Suprapubic skin (tissue), 4 donors: ENCODE results near the gene BICD1. TPM values are rescaled to one million over a fixed set of nuclear protein-coding genes. Genes with fewer than 3 reads are reported as not detected.

ENCODE experiments used
- DNase-seq, 2 donors: peaks; one replicate each; pipeline ENCODE4 v3.0.0-alpha.2; 2019; ENCODE audit warnings: low spot score in 2 of 2
- H3K27ac ChIP-seq: fragments of 200-600 bp; sonication (generic); one replicate; pipeline ENCODE4 v1.5.1; 2019
- H3K27me3 ChIP-seq: fragments of 200-600 bp; sonication (generic); one replicate; pipeline ENCODE4 v1.5.1; 2019
- H3K36me3 ChIP-seq: fragments of 200-600 bp; sonication (generic); one replicate; pipeline ENCODE4 v1.5.1; 2019
- H3K4me1 ChIP-seq: fragments of 200-600 bp; sonication (generic); one replicate; pipeline ENCODE4 v1.5.1; 2019
- H3K4me3 ChIP-seq: fragments of 200-600 bp; sonication (generic); one replicate; pipeline ENCODE4 v1.5.1; 2019; ENCODE audit warnings: mild to moderate bottlenecking
- H3K9me3 ChIP-seq: fragments of 200-600 bp; sonication (generic); one replicate; pipeline ENCODE4 v1.5.1; 2019
- EP300 ChIP-seq: sonication (generic); formaldehyde crosslinking; IDR thresholded peaks from one replicate; pipeline ENCODE4 v1.6.1; 2017; ENCODE audit warnings: antibody characterized with exemption
- POLR2A ChIP-seq, 2 donors: fragments of 450-650 bp; IDR thresholded peaks; one replicate each; pipeline ENCODE4 v1.6.1; 2017; ENCODE audit warnings: antibody characterized with exemption in 2 of 2, mild to moderate bottlenecking in 2 of 2, moderate library complexity in 2 of 2
- POLR2AphosphoS5 ChIP-seq, 3 donors: sonication (generic); formaldehyde crosslinking; IDR thresholded peaks; one replicate each; pipeline ENCODE4 v1.6.1; 2017; ENCODE audit warnings: antibody characterized with exemption in 3 of 3
- WGBS: methylation state at CpG from one replicate; pipeline ENCODE4 v1.1.5; 2018; 5-methylcytosine and 5-hydroxymethylcytosine counted together
- total RNA-seq, 4 donors: library from RNA; depleted of rRNA; stranded (reverse); fragments of >200 nt; gene quantifications; one replicate each; pipeline ENCODE4 v1.1.0, GENCODE V29; 2016
- TF ChIP-seq, protein P1 (sequence below), 2 donors: fragments of 200-600 bp in 1 of 2; fragments of 450-650 bp in 1 of 2; sonication (generic) in 1 of 2; IDR thresholded peaks; one replicate each; pipeline ENCODE4 v1.5.1; 2016 to 2019; ENCODE audit warnings: antibody characterized with exemption in 2 of 2, mild to moderate bottlenecking in 1 of 2, moderate library complexity in 1 of 2

The BICD1 gene
- total RNA-seq, 4 donors from 2014 or later, result 1.5 to 5.4 (median 2.5) TPM

DNA sequence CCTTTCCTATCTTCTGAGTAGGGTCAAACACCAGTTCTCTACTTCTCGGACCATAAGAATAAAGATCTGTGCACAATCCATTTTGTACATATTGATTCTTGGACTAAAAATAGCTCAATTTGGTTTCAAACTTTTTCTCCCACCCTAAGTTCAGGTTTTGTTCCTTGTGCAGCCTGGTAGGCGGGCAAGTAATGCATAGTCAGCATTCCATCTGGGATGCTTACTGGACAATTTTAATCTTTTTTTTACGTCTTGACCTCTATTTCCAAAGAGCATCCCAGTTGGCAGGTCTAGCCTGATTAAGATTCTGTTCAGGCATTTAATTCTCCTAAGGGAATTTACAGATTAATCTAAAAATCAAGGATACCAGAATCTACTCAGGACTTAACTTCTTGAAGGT is 126.9 kb downstream of the BICD1 start:
- WGBS, result 83% methylated on average over 3 of the region's 3 CpGs
- DNase-seq, result no peak
- no peaks in the 10 kb centered on the region for H3K27me3 ChIP-seq
- H3K4me1 ChIP-seq, result no peaks in the 10 kb centered on the region
- peaks cover 6% of the 10 kb centered on the region for H3K9me3 ChIP-seq
- no peak for TF ChIP-seq POLR2A (IDR thresholded peaks at IDR 0.05)
- TF ChIP-seq POLR2AphosphoS5 (IDR thresholded peaks at IDR 0.05), result no peak
- TF ChIP-seq, protein P1, sequence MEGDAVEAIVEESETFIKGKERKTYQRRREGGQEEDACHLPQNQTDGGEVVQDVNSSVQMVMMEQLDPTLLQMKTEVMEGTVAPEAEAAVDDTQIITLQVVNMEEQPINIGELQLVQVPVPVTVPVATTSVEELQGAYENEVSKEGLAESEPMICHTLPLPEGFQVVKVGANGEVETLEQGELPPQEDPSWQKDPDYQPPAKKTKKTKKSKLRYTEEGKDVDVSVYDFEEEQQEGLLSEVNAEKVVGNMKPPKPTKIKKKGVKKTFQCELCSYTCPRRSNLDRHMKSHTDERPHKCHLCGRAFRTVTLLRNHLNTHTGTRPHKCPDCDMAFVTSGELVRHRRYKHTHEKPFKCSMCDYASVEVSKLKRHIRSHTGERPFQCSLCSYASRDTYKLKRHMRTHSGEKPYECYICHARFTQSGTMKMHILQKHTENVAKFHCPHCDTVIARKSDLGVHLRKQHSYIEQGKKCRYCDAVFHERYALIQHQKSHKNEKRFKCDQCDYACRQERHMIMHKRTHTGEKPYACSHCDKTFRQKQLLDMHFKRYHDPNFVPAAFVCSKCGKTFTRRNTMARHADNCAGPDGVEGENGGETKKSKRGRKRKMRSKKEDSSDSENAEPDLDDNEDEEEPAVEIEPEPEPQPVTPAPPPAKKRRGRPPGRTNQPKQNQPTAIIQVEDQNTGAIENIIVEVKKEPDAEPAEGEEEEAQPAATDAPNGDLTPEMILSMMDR (IDR thresholded peaks at IDR 0.05), result no peak
- no peak for TF ChIP-seq EP300
- H3K27ac ChIP-seq, result no peak overlapping the region
- H3K4me3 ChIP-seq, result no peak overlapping the region
- H3K36me3 ChIP-seq, result no peaks in the 10 kb centered on the region

DNA sequence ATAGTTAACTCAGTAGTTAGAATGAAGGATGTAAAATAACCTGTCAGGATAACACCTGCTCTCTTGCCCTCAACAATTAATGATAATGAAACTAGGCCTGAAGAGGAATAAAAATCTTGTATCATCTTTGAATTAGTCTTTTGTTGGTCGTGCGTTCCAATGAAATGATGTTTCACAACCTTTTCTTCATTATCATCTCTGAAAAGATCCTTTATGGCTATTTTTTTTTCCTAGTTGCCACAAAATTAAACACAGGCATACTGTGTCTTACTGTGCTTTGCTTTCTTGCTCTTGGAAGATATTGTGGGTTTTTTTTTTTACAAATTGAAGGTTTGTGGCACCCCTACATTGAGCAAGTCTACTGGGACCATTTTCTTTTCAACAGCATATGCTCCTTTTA is 128.6 kb downstream of the BICD1 start:
- Histone ChIP-seq H3K4me1 (no peaks in the 10 kb centered on the region), H3K9me3 (peaks cover 6% of the 10 kb centered on the region), H3K4me3 (no peak overlapping the region), H3K36me3 (no peaks in the 10 kb centered on the region), H3K27me3 (no peaks in the 10 kb centered on the region), H3K27ac (no peak overlapping the region)
- TF ChIP-seq, protein P1 (IDR thresholded peaks at IDR 0.05), result no peak
- TF ChIP-seq POLR2A (IDR thresholded peaks at IDR 0.05), result no peak
- no peak for TF ChIP-seq EP300
- no peak for TF ChIP-seq POLR2AphosphoS5 (IDR thresholded peaks at IDR 0.05)
- WGBS, result 81% methylated on average over 2 of the region's 2 CpGs
- DNase-seq, result no peak

- H3K36me3 ChIP-seq, result no peaks in the 10 kb centered on the region
- WGBS, result 79% methylated on average over 5 of the region's 5 CpGs
- H3K4me3 ChIP-seq, result no peak overlapping the region
- no peak for DNase-seq
- TF ChIP-seq EP300, result no peak
- no peak for TF ChIP-seq POLR2AphosphoS5 (IDR thresholded peaks at IDR 0.05)
- TF ChIP-seq, protein P1 (IDR thresholded peaks at IDR 0.05), result no peak
- TF ChIP-seq POLR2A (IDR thresholded peaks at IDR 0.05), result no peak
- no peak overlapping the region for H3K27ac ChIP-seq
- no peaks in the 10 kb centered on the region for H3K4me1 ChIP-seq
- H3K27me3 ChIP-seq, result no peaks in the 10 kb centered on the region
- H3K9me3 ChIP-seq, result peaks cover 6% of the 10 kb centered on the region
Observed at GRCh38 chr12:32240162-32240561, 133.5 kb downstream of the BICD1 start.

GRCh38 chr12:32240831-32241230 is 134.2 kb downstream of the BICD1 start:
- no peak for DNase-seq
- H3K4me3 ChIP-seq, result no peak overlapping the region
- no peaks in the 10 kb centered on the region for H3K27me3 ChIP-seq
- H3K4me1 ChIP-seq, result no peaks in the 10 kb centered on the region
- H3K27ac ChIP-seq, result no peak overlapping the region
- H3K36me3 ChIP-seq, result no peaks in the 10 kb centered on the region
- H3K9me3 ChIP-seq, result peaks cover 6% of the 10 kb centered on the region
- TF ChIP-seq POLR2AphosphoS5 (IDR thresholded peaks at IDR 0.05), result no peak
- TF ChIP-seq, protein P1 (IDR thresholded peaks at IDR 0.05), result no peak
- no peak for TF ChIP-seq POLR2A (IDR thresholded peaks at IDR 0.05)
- TF ChIP-seq EP300, result no peak
- 72% methylated on average over 4 of the region's 4 CpGs for WGBS

- Histone ChIP-seq H3K4me1 (no peaks in the 10 kb centered on the region), H3K4me3 (no peak overlapping the region), H3K9me3 (peaks cover 2% of the 10 kb centered on the region), H3K27ac (no peak overlapping the region), H3K27me3 (no peaks in the 10 kb centered on the region), H3K36me3 (no peaks in the 10 kb centered on the region)
- 71% methylated on average over 2 of the region's 2 CpGs for WGBS
- TF ChIP-seq POLR2A (IDR thresholded peaks at IDR 0.05) (no peak), EP300 (no peak), POLR2AphosphoS5 (IDR thresholded peaks at IDR 0.05) (no peak)
- TF ChIP-seq, protein P1 (IDR thresholded peaks at IDR 0.05), result no peak
- DNase-seq, result no peak
Observed at GRCh38 chr12:32242641-32243040, 136.0 kb downstream of the BICD1 start.
